NB4 (cell line): ENCODE data around the gene XCR1.
"Not testable (repeated sequence)": the region's sequence is repeated elsewhere in the genome, so short reads cannot be mapped to it uniquely, and the experiment has no call there.

ENCODE experiments used
- DNase-seq: peaks from one replicate; pipeline ENCODE4 v3.0.0; 2010; ENCODE audit warnings: low read depth
- H3K4me3 ChIP-seq: one replicate; pipeline ENCODE4 v1.5.1; 2011; ENCODE audit warnings: mild to moderate bottlenecking, low read depth, low read length, moderate library complexity
- CTCF ChIP-seq: IDR thresholded peaks from one replicate; pipeline ENCODE4 v1.5.1; 2012; ENCODE audit warnings: low read depth, low read length
- MYC ChIP-seq: IDR thresholded peaks from 2 replicates; pipeline ENCODE4 v1.6.1; 2011; ENCODE audit warnings: low read depth, low read length
- POLR2A ChIP-seq: IDR thresholded peaks from 2 replicates; pipeline ENCODE4 v1.6.1; 2011; ENCODE audit warnings: mild to moderate bottlenecking; ENCODE audit not compliant: insufficient read length; ENCODE audit errors: extremely low read depth
- TF ChIP-seq, protein P1 (sequence below): IDR thresholded peaks from 2 replicates; pipeline ENCODE4 v1.6.1; 2011; ENCODE audit warnings: low read depth, low read length

XCR1 gene

GRCh38 chr3:46052531-46052930 lies 25.2 kb upstream of the XCR1 start:
- no peak for DNase-seq
- TF ChIP-seq, protein P1, sequence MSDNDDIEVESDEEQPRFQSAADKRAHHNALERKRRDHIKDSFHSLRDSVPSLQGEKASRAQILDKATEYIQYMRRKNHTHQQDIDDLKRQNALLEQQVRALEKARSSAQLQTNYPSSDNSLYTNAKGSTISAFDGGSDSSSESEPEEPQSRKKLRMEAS, result no peak
- TF ChIP-seq MYC (no peak), POLR2A (no peak)
- H3K4me3 ChIP-seq, result no peak overlapping the region

DNA sequence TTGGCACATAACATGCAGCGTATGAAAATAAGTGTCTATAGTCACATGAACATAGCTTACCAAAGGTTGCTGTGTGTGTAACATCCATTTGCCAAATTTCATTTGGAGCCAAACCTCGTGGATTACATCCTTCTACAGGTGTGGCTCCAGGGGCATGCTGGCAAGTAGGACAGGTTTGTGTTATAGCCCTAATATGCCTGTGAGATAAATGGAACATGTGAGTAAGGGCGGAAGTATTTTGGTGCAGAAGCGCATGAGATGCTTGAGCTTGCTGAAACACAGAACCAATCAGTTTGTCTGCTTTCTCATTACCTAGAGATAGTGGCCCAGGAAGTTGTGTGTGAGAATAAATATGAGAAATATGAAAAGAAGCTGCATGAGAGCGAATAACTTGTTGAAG lies 21.8 kb upstream of the XCR1 start:
- H3K4me3 ChIP-seq, result no peak overlapping the region
- no peak for DNase-seq
- no peak for TF ChIP-seq POLR2A
- TF ChIP-seq MYC, result no peak
- TF ChIP-seq CTCF, result no peak
- TF ChIP-seq, protein P1, result no peak

GRCh38 chr3:46046231-46046630 lies 18.9 kb upstream of the XCR1 start:
- DNase-seq, result not testable (repeated sequence)

GRCh38 chr3:46038916-46039315 lies 11.6 kb upstream of the XCR1 start:
- TF ChIP-seq CTCF (no peak), MYC (no peak), POLR2A (no peak)
- TF ChIP-seq, protein P1, result no peak
- no peak for DNase-seq
- H3K4me3 ChIP-seq, result no peak overlapping the region

More at GRCh38 chr3:46046231-46046630, 18.9 kb upstream of the XCR1 start:
- not testable (repeated sequence) for H3K4me3 ChIP-seq

DNA sequence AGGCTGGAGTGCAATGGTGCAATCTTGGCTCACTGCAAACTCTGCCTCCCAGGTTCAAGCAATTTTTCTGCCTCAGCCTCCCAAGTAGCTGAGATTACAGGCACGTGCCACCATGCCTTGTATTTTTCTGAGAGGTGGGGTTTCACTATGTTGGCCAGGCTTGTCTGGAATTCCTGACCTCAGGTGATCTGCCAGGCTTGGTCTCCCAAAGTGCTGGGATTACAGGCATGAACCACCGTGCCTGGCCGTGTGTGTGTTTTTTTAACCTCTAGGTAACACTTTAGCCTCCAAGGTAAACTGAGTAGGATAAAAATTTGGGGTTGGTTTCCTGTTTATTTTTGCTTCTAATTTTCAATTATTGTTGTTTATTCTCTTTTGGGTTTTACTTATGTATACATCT lies 10.8 kb upstream of the XCR1 start:
- DNase-seq, H3K4me3 ChIP-seq: not testable (repeated sequence)

GRCh38 chr3:46036191-46036590 lies 8.9 kb upstream of the XCR1 start:
- no peak overlapping the region for H3K4me3 ChIP-seq
- TF ChIP-seq MYC (no peak), CTCF (no peak), POLR2A (no peak)
- TF ChIP-seq, protein P1, result no peak
- no peak for DNase-seq

DNA sequence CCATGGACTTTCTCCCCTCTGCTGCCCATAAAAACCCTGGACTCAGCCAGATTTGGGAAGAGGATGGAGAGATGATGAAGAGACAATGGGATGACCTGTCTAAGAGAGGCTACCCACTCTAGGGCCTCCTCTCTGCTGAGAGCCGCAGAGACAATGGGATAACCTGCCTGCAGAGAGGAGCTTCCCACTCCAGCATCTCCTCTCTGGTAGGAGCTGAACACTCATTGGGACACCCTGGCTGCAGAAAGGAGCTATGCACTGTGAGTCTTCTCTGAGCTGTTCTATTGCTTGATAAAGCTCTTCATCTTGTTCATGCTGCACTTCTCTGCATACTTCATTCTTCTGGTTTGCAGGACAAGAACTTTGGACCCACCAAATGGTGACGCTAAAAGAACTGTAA lies 4.5 kb upstream of the XCR1 start:
- no peak for DNase-seq
- TF ChIP-seq CTCF (no peak), MYC (no peak), POLR2A (no peak)
- TF ChIP-seq, protein P1, result no peak

GRCh38 chr3:46031269-46031668 lies 4.0 kb upstream of the XCR1 start:
- no peak for DNase-seq
- TF ChIP-seq CTCF (no peak), POLR2A (no peak), MYC (no peak)
- TF ChIP-seq, protein P1, result no peak
- no peak overlapping the region for H3K4me3 ChIP-seq

More for the DNA sequence above, 4.5 kb upstream of the XCR1 start:
- H3K4me3 ChIP-seq, result no peak overlapping the region
